Measurements from ENCODE around the gene CCNQ. TPM values are rescaled to one million over a fixed set of nuclear protein-coding genes. Genes with fewer than 3 reads are reported as not detected.
A peak's percentile ranks its signal among the peaks of the same experiment; 100 is the strongest.

The CCNQ gene
- 10 to 100 TPM; 22.5 to 23.8 TPM for total RNA-seq

DNA sequence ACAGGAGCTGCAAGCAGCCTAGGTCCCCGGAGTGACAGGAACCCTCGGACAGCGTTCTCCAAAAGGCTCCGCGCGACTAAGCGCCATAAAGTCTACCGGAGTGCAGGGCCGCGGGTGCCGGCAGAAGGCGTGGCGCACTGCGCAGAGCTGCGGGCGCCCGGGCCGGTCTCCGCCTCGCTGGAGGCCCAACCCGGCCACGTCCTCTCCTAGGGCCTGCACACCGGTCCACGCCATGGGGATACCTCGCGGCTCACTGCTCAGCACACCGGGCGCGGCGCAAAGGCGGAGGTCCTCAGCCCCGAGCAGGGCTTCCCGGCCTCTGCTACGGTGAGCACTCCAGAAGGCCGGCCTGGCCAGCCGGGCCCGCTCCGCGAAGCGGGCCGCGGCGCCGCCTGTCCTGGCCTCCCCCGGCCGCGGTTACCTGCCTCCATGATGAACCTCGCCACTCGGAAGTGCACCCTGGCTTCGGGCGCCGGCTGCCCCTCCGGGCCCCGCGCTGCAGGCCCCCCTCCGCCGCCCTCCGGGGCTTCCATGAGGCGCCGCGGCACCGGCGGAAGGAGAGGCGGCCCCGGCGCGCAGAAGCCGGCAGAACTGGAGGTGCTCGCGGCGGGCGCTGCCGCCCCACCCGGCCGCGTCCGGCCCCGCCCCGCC, at the start of gene CCNQ:
Gene CCNQ, minus strand, starts transcription at position 599 of the 651 bp plus-strand sequence. Its CDS starts 66 bp downstream, at position 533.
- peak; percentile 20 for DNase-seq
- peaks cover 9% of the 10 kb centered on the region for H3K36me3 Mint-ChIP-seq (ENCODE audit: low read depth)
- peaks cover 48% of the 10 kb centered on the region for H3K4me1 Mint-ChIP-seq
- H3K27me3 Mint-ChIP-seq: no peaks in the 10 kb centered on the region
- H3K9me3 Mint-ChIP-seq: no peaks in the 10 kb centered on the region
- H3K27ac Mint-ChIP-seq: peak within 1 kb of the TSS; percentile 91
- CTCF ChIA-PET: interaction anchor here (0.6 to 1.0 kb wide), 4 partner anchors 11 to 122 kb away, joined by 3 to 4 read pairs (median 4); partner anchors contain the start of gene SLC6A8
- POLR2A ChIA-PET: no interaction called here
- peak within 1 kb of the TSS; percentile 92 for H3K4me3 Mint-ChIP-seq

GRCh38 chrX:153647461-153648357, 48.8 kb upstream of the CCNQ start:
- Mint-ChIP-seq H3K4me1 (peaks cover 3% of the 10 kb centered on the region), H3K27ac (no peak overlapping the region), H3K36me3 (ENCODE audit: low read depth) (no peaks in the 10 kb centered on the region), H3K9me3 (no peaks in the 10 kb centered on the region), H3K4me3 (no peak overlapping the region), H3K27me3 (peaks cover 33% of the 10 kb centered on the region)
- no peak for DNase-seq
- ChIA-PET CTCF (interaction anchor here (1.1 to 1.4 kb wide), 3 partner anchors 20 to 92 kb away, joined by 4 to 5 read pairs (median 4); no protein-coding TSS in a partner anchor), POLR2A (no interaction called here)

- Mint-ChIP-seq H3K27me3 (peaks cover 35% of the 10 kb centered on the region), H3K4me3 (no peak within 1 kb of the TSS), H3K4me1 (peaks cover 4% of the 10 kb centered on the region), H3K27ac (no peak within 1 kb of the TSS), H3K9me3 (no peaks in the 10 kb centered on the region), H3K36me3 (ENCODE audit: low read depth) (no peaks in the 10 kb centered on the region)
- ChIA-PET CTCF (interaction anchor here (1.2 to 2.7 kb wide), 4 partner anchors 16 to 107 kb away, joined by 3 to 8 read pairs (median 4); no protein-coding TSS in a partner anchor), POLR2A (no interaction called here)
- DNase-seq: no peak
These were observed 47.9 kb upstream of the CCNQ start, which contains the start of gene DUSP9 for GRCh38 chrX:153646620-153647373. Gene DUSP9, plus strand, starts transcription at chrX:153647203. Its CDS starts 751 bp downstream, at chrX:153647954.

- Mint-ChIP-seq H3K27ac (no peak overlapping the region), H3K4me1 (peaks cover 8% of the 10 kb centered on the region), H3K27me3 (peaks cover 42% of the 10 kb centered on the region), H3K36me3 (ENCODE audit: low read depth) (no peaks in the 10 kb centered on the region), H3K4me3 (no peak overlapping the region), H3K9me3 (no peaks in the 10 kb centered on the region)
- CTCF ChIA-PET: interaction anchor here (1.2 to 2.7 kb wide), 3 partner anchors 17 to 106 kb away, joined by 3 to 8 read pairs (median 4); no protein-coding TSS in a partner anchor
- no peak for DNase-seq
- POLR2A ChIA-PET: no interaction called here
These were observed 47.1 kb upstream of the CCNQ start for GRCh38 chrX:153645921-153646488.

- no peak overlapping the region for H3K27ac Mint-ChIP-seq
- DNase-seq: no peak
- POLR2A ChIA-PET: no interaction called here
- no peaks in the 10 kb centered on the region for H3K9me3 Mint-ChIP-seq
- no peaks in the 10 kb centered on the region for H3K36me3 Mint-ChIP-seq (ENCODE audit: low read depth)
- peaks cover 8% of the 10 kb centered on the region for H3K4me1 Mint-ChIP-seq
- H3K4me3 Mint-ChIP-seq: no peak overlapping the region
- peaks cover 45% of the 10 kb centered on the region for H3K27me3 Mint-ChIP-seq
- CTCF ChIA-PET: interaction anchor here (0.7 to 2.7 kb wide), 5 partner anchors 15 to 106 kb away, joined by 3 to 8 read pairs (median 3); no protein-coding TSS in a partner anchor
These were observed 46.2 kb upstream of the CCNQ start for GRCh38 chrX:153645151-153645550.

GRCh38 chrX:153644356-153645125, 45.6 kb upstream of the CCNQ start:
- ChIA-PET CTCF (interaction anchor here (0.7 to 2.7 kb wide), 4 partner anchors 14 to 64 kb away, joined by 3 to 8 read pairs (median 4); no protein-coding TSS in a partner anchor), POLR2A (no interaction called here)
- Mint-ChIP-seq H3K36me3 (ENCODE audit: low read depth) (no peaks in the 10 kb centered on the region), H3K4me1 (peaks cover 8% of the 10 kb centered on the region), H3K9me3 (no peaks in the 10 kb centered on the region), H3K27me3 (peaks cover 45% of the 10 kb centered on the region), H3K27ac (no peak overlapping the region), H3K4me3 (no peak overlapping the region)
- no peak for DNase-seq

GRCh38 chrX:153643431-153644351, 44.8 kb upstream of the CCNQ start:
- CTCF ChIA-PET: interaction anchor here (1.0 to 1.2 kb wide), 2 partner anchors 14 to 30 kb away, joined by 3 to 5 read pairs; no protein-coding TSS in a partner anchor
- POLR2A ChIA-PET: no interaction called here
- Mint-ChIP-seq H3K4me3 (no peak overlapping the region), H3K36me3 (ENCODE audit: low read depth) (no peaks in the 10 kb centered on the region), H3K4me1 (peaks cover 8% of the 10 kb centered on the region), H3K27ac (no peak overlapping the region), H3K9me3 (no peaks in the 10 kb centered on the region), H3K27me3 (peaks cover 43% of the 10 kb centered on the region)
- no peak for DNase-seq

GRCh38 chrX:153642655-153643430, 43.9 kb upstream of the CCNQ start:
- Mint-ChIP-seq H3K9me3 (no peaks in the 10 kb centered on the region), H3K27ac (no peak overlapping the region), H3K27me3 (peaks cover 38% of the 10 kb centered on the region), H3K4me3 (no peak overlapping the region), H3K4me1 (peaks cover 8% of the 10 kb centered on the region), H3K36me3 (ENCODE audit: low read depth) (no peaks in the 10 kb centered on the region)
- CTCF ChIA-PET: interaction anchor here (1.0 kb wide), 1 partner anchor 29 kb away, joined by 3 read pairs; no protein-coding TSS in a partner anchor
- POLR2A ChIA-PET: no interaction called here
- DNase-seq: no peak

GRCh38 chrX:153642051-153642654, 43.2 kb upstream of the CCNQ start:
- H3K36me3 Mint-ChIP-seq (ENCODE audit: low read depth): no peaks in the 10 kb centered on the region
- peaks cover 36% of the 10 kb centered on the region for H3K27me3 Mint-ChIP-seq
- no peak overlapping the region for H3K4me3 Mint-ChIP-seq
- no peak overlapping the region for H3K27ac Mint-ChIP-seq
- H3K4me1 Mint-ChIP-seq: peaks cover 8% of the 10 kb centered on the region
- DNase-seq: no peak
- POLR2A ChIA-PET: no interaction called here
- CTCF ChIA-PET: no interaction called here
- no peaks in the 10 kb centered on the region for H3K9me3 Mint-ChIP-seq

GRCh38 chrX:153641627-153642026, 42.7 kb upstream of the CCNQ start:
- H3K27ac Mint-ChIP-seq: no peak overlapping the region
- no peak overlapping the region for H3K4me3 Mint-ChIP-seq
- H3K9me3 Mint-ChIP-seq: no peaks in the 10 kb centered on the region
- no peak for DNase-seq
- peaks cover 36% of the 10 kb centered on the region for H3K27me3 Mint-ChIP-seq
- H3K36me3 Mint-ChIP-seq (ENCODE audit: low read depth): no peaks in the 10 kb centered on the region
- peaks cover 8% of the 10 kb centered on the region for H3K4me1 Mint-ChIP-seq
- POLR2A ChIA-PET: no interaction called here
- CTCF ChIA-PET: no interaction called here
